Mesothelial cell of epicardium (in vitro differentiated cells): ENCODE measurements around the gene SRD5A3. TPM values are rescaled to one million over a fixed set of nuclear protein-coding genes. Genes with fewer than 3 reads are reported as not detected.

Experiments used
- DNase-seq, 2 experiments: peaks; one replicate each; pipeline ENCODE4 v3.0.0; 2021; ENCODE audit warnings: low spot score in 2 of 2; ENCODE audit not compliant: unreplicated experiment in 2 of 2
- H3K27ac Mint-ChIP-seq: 2 replicates; pipeline ENCODE4 v1.8.0; 2021; ENCODE audit warnings: mixed read lengths
- H3K27me3 Mint-ChIP-seq: 2 replicates; pipeline ENCODE4 v1.8.0; 2021; ENCODE audit warnings: low read depth, mixed read lengths
- H3K36me3 Mint-ChIP-seq: 2 replicates; pipeline ENCODE4 v1.8.0; 2021; ENCODE audit warnings: mixed read lengths
- H3K4me1 Mint-ChIP-seq: 2 replicates; pipeline ENCODE4 v1.8.0; 2021; ENCODE audit warnings: mixed read lengths
- H3K4me3 Mint-ChIP-seq: 2 replicates; pipeline ENCODE4 v1.8.0; 2021; ENCODE audit warnings: mild to moderate bottlenecking, moderate library complexity, mixed read lengths
- H3K9me3 Mint-ChIP-seq: 2 replicates; pipeline ENCODE4 v1.8.0; 2021; ENCODE audit warnings: mixed read lengths
- CTCF ChIP-seq: fragments of 200-600 bp; sonication (generic); IDR thresholded peaks from one replicate; pipeline ENCODE4 v1.5.0; 2021; ENCODE audit warnings: antibody characterized with exemption; ENCODE audit not compliant: unreplicated experiment
- total RNA-seq: library from RNA; stranded (reverse); gene quantifications from 3 replicates; pipeline ENCODE4 v1.2.1, GENCODE V29; 2021

Gene SRD5A3
- total RNA-seq, 1 donor from 2014 or later, result 17.5 TPM

GRCh38 chr4:55311792-55312488 is 34.1 kb upstream of the SRD5A3 start:
- Mint-ChIP-seq H3K4me1 (no peaks in the 10 kb centered on the region), H3K27ac (no peak overlapping the region), H3K4me3 (no peak overlapping the region), H3K9me3 (no peaks in the 10 kb centered on the region), H3K36me3 (no peaks in the 10 kb centered on the region), H3K27me3 (no peaks in the 10 kb centered on the region)
- TF ChIP-seq CTCF, result no peak
- DNase-seq, result no peak

GRCh38 chr4:55312489-55313101 is 33.4 kb upstream of the SRD5A3 start:
- Mint-ChIP-seq H3K36me3 (no peaks in the 10 kb centered on the region), H3K27ac (no peak overlapping the region), H3K4me1 (no peaks in the 10 kb centered on the region), H3K27me3 (no peaks in the 10 kb centered on the region), H3K9me3 (peaks cover 3% of the 10 kb centered on the region), H3K4me3 (no peak overlapping the region)
- TF ChIP-seq CTCF, result no peak
- DNase-seq, result no peak

GRCh38 chr4:55314141-55314820 is 31.8 kb upstream of the SRD5A3 start:
- Mint-ChIP-seq H3K27ac (no peak overlapping the region), H3K4me3 (no peak overlapping the region), H3K9me3 (peaks cover 3% of the 10 kb centered on the region), H3K36me3 (no peaks in the 10 kb centered on the region), H3K27me3 (no peaks in the 10 kb centered on the region), H3K4me1 (peaks cover 7% of the 10 kb centered on the region)
- no peak for TF ChIP-seq CTCF
- DNase-seq, result no peak

GRCh38 chr4:55318175-55319129 is 27.6 kb upstream of the SRD5A3 start:
- Mint-ChIP-seq H3K36me3 (no peaks in the 10 kb centered on the region), H3K27ac (no peak overlapping the region), H3K4me3 (no peak overlapping the region), H3K27me3 (no peaks in the 10 kb centered on the region), H3K4me1 (peaks cover 15% of the 10 kb centered on the region), H3K9me3 (peaks cover 3% of the 10 kb centered on the region)
- TF ChIP-seq CTCF, result no peak
- no peak for DNase-seq

- Mint-ChIP-seq H3K27me3 (peaks cover 9% of the 10 kb centered on the region), H3K36me3 (no peaks in the 10 kb centered on the region), H3K27ac (no peak overlapping the region), H3K9me3 (peaks cover 3% of the 10 kb centered on the region), H3K4me1 (peaks cover 15% of the 10 kb centered on the region), H3K4me3 (no peak overlapping the region)
- TF ChIP-seq CTCF, result peak; percentile 67
- peak; percentile 57 to 78 for DNase-seq
These were observed 24.3 kb upstream of the SRD5A3 start for GRCh38 chr4:55321707-55322264.
